Esophagus muscularis mucosa (tissue), 4 donors: Measurements from ENCODE around the gene MYO15B.

ENCODE experiments used
- CTCF ChIP-seq, 3 experiments: fragments of 200-600 bp in 2 of 3; fragments of 450-650 bp in 1 of 3; sonication (generic) in 2 of 3; IDR thresholded peaks; one replicate each; pipeline ENCODE4 v1.5.1; 2017 to 2019; ENCODE audit warnings: antibody characterized with exemption in 3 of 3, mild to moderate bottlenecking in 2 of 3, moderate library complexity in 1 of 3
- EP300 ChIP-seq: sonication (generic); formaldehyde crosslinking; IDR thresholded peaks from one replicate; pipeline ENCODE4 v1.6.1; 2017; ENCODE audit warnings: antibody characterized with exemption
- POLR2A ChIP-seq: fragments of 450-650 bp; IDR thresholded peaks from one replicate; pipeline ENCODE4 v1.6.1; 2017; ENCODE audit warnings: antibody characterized with exemption, moderate library complexity, mild to moderate bottlenecking, low read depth
- POLR2AphosphoS5 ChIP-seq, 2 donors: sonication (generic); formaldehyde crosslinking; IDR thresholded peaks; one replicate each; pipeline ENCODE4 v1.6.1; 2017; ENCODE audit warnings: antibody characterized with exemption in 2 of 2

GRCh38 chr17:75590849-75591721 is 3.5 kb downstream of the MYO15B start:
- TF ChIP-seq CTCF (IDR thresholded peaks at IDR 0.05) (no peak), POLR2AphosphoS5 (IDR thresholded peaks at IDR 0.05) (no peak), EP300 (no peak), POLR2A (no peak)
